Activated CD8-positive, alpha-beta memory T cell treated with anti-CD3 and anti-CD28 coated beads, Interleukin-2, amount 50 U/mL, for 1 hour (primary cell): ENCODE results near the gene ZW10.
"Not testable (repeated sequence)": the region's sequence is repeated elsewhere in the genome, so short reads cannot be mapped to it uniquely, and the experiment has no call there.

Experiments
- DNase-seq: peaks from one replicate; pipeline ENCODE4 v3.0.0-alpha.2; 2020; ENCODE audit errors: extremely low read depth

Gene ZW10

DNA sequence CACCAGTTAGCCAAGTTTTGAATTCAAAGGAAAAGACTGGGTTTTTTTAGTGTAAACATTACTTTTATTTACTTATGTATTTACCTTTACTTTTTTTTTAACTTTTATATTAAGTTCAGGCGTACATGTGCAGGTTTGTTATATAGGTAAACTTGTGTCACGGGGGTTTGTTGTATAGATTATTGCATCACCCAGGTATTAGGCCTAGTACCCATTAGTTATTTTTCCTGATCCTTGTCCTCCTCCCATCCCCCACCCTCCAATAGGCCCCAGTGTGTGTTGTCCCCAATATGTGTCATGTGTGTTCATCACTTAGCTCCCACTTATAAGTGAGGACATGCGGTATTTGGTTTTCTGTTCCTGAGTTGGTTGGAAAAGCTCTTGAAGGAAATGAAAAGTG, 20.6 kb downstream of the ZW10 start:
- DNase-seq, result no peak

DNA sequence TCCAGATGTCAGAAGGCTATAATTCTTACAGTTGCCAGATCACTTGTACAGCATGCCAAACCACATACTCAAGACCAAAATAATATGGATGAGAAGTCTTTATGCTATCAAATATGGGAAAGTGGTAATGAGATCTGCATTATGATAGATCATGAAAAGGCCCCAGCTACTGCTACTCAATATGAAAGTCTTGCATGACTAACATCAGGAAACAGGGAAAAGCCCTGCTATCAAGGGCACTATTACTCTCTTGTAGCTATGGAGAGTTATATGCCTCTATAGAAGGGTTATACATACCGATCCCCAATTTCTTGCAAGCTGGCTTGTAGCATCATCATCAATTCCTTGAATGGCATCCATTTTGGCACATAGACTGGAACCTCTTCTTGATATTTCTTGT, 37.2 kb downstream of the ZW10 start:
- DNase-seq, result no peak

DNA sequence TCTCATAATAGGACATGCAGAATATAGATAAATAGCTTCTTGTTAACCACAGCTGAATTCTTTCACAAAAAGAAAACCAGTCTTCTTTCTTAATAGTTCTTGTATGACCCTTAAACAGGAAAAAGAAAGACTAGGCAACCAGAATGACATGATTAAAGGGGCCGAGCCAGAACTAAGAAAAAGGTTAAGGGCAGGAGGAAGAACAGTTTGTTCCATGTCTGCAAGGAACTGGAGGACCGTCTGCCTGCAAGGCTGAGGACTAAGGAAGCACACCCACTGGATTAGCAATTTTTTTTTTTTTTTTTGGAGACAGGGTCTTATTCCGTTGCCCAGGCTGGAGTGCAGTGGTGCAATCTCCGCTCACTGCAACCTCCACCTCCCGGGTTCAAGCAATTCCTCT, 41.4 kb downstream of the ZW10 start:
- no peak for DNase-seq

DNA sequence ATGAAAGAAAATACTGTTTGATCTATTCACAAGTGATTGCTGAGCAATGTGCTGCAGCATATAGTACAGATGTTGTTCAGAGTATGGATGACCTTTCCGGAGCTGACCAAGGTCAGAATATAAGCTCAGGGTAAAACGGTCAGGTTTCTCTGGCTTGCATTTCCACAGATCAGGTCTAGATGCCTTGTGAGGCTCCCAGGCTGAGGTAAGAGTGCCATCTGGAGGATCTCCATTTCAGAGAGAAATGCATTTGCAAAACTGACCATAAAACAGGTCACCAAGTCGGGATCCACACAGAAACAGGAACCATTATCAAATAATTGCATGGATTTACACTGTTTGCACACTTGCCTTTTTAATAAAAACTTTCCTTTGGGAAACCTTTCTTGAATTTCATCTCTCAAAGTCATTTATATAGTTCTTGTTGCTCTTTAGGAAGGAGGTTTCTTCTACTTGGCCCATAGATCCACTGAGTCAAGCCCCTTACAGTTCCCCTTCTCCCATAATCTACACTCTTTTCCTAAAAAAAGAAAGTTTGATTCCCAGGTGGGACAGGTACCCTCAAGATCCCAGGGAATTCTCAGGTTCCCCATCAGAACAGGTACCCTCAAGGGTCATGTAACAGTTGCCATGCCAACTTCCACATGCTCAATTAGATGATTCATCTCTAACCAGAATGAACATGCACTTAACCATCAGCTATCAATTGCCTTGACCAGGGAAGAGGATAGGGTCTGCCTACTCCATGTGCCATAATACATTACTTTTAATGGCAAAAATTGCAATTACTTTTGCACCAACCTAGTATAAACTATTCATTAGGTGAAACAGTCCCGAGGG, 42.4 kb downstream of the ZW10 start:
- DNase-seq, result no peak

DNA sequence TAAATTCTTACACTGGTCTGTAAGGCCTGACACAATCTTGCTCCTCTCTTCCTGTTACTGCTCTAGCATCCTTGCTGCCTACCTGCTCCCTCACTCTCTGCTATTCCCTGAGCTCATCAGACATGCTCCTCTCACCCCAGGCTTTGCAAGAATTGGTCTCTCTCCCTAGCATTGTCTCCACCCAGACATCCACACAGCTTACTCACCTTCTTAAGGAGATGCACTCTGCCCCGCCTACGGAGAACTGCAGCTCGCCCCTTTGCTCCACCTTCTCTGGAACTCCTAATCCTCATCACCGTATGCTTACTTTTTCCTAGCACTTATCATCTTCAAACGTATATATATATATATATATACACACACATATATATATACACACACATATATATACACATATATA, 44.0 kb downstream of the ZW10 start:
- no peak for DNase-seq

DNA sequence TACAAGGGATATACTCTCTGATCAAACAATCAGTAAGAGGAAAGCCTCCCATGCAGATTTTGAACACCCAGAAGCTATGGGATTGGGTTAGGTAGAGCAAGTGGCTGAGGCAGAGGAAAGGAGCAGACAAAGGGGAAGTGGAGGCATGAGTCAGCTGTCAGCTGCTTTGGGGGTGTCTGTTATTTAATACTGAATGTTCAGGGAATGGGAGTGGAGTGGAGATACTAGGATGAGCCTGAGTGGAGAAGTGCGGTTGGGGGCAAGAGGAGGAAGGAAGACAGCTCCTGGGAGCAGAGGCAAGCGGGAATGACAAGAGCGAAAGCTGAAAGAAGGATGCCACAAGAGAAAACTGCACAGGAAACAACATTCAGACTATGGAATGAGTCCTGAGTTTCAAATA, 44.7 kb downstream of the ZW10 start:
- no peak for DNase-seq

DNA sequence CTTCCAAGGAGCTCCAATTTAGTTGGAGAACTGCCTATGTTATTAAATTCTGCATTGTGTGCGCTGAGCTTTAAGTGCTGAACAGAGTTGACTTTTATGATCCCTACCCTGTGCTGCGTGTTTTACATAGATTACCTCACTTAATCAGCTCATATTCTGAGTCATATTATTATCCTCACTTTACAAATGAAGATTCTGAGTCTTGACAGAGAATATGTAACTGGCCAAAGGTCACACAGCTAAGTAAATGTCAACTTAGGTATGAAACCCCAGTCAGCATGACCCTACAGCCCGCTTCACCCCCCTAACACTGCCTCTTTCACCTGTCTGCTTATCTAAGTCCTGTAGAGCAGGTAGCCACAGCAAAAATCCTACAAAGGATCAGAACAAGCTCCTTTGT, 47.6 kb downstream of the ZW10 start:
- no peak for DNase-seq

DNA sequence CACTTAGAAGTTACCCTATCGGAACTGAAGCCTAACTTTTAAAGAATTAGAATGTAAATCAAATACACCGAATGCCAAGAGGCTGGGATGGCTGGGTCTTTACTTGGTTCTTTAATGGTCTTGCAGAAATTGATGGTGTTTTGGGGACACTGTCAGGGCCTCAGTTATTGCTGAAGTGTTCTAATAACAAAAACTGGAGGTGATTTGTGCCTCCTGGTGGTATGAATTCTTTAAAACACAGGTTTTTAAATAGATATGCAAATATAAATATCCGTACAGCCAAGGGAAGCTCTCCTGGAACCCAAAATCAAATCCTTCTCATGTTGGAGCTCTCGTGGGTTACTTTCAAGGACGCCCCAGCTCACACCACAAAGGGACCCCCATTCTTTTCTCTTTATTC, 48.1 kb downstream of the ZW10 start:
- DNase-seq, result no peak

DNA sequence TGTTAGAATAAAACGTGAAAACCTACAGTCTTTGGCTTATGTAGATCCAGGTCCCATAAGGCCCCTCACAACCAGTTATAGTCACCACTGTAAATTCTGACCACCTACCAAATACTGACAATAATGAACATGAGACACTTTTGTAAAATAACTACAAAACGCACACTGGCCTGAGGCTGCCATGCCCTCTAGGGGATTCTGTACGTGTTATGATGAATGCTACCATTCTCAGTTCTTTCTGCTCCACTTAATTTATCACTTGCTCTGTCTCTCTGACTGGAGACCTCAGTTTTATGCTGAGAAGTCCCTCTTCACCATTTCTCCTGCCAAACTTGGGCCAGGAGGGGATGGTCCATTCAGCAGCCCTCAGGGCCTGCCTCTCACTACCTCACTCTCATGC, 48.7 kb downstream of the ZW10 start:
- DNase-seq, result no peak

DNA sequence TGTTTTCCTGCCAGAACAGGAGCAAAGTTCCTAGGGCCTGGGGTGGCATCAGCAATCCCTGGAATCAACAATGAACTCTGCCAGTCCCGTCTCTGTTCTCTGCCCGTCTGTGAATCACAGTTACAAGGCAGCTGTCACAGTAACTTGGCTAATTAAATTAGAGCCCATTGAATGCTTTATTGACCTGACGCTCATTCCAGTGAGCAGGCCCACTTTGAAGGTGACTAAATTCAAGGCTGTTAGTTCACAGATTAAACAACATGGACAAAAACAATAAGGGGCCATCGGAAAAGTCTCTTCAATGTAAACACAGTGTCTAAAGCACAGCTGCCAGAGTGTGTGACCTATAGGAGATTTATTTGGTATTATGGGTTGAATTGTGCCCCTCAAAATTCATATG, 49.7 kb downstream of the ZW10 start:
- no peak for DNase-seq

DNA sequence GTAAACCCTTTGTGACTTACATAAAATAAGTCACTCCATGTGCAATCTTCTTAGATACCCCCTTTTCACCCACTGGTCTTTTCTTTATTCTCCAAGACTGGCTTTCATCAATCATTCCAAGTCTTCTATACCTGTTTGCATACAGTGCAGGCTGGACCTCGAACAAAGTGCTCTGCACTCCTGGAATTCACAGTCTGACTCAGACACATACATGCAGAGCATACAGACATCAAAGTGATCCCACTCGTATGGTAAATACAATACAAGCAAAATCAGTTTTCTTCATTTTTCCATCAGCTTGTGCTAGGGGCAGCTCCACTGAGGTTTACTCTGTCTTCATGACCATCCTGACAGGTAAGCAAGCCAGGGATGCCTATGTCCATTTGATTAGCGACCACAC, 50.6 kb downstream of the ZW10 start:
- no peak for DNase-seq

DNA sequence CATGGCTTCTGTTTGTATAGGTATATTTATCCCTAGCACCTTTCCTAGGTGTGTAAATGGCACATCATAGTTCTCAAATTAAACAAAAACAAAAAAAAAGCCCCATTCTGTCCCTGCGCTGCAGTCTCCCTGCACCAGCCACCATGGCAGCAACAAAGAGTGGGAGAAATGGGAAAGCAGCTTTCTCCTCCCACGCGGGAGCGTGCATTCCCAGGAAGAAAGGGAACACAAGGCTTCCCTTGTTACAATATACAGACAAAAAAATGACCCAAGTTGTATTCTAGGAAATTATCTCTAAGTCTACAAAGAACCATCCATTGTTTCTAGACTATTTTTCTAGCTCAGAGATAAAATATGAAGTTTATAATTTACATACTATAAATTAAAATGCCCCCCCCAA, 51.3 kb downstream of the ZW10 start:
- DNase-seq, result no peak

DNA sequence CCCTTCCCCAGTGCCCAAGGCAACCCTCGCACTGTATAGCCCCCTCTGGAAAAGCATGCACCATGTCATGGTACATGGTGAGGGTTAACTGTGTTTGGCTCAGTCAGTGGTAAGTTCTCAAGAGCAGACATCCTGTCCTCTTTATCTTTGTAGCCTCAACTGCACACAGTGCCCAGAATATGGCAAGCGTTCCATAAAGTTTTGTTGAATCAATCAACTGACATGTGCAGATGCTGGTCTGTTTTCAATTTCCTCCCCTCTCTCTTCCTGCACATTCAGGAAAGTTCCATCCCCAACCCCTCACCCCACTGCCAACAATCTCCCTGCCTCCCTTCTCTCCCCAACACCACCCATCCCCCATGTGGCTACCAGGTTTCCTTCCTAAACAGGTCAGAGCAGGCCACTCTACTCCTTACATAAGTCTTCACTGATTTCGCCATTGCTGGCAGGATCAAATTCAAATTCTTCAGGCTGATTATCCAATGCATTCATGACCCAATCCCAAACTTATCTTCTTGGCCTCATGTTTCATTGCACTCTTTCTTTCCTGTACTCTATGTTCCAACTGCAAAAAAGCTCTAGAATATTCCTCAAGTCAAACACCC, 51.9 kb downstream of the ZW10 start:
- DNase-seq, result no peak

DNA sequence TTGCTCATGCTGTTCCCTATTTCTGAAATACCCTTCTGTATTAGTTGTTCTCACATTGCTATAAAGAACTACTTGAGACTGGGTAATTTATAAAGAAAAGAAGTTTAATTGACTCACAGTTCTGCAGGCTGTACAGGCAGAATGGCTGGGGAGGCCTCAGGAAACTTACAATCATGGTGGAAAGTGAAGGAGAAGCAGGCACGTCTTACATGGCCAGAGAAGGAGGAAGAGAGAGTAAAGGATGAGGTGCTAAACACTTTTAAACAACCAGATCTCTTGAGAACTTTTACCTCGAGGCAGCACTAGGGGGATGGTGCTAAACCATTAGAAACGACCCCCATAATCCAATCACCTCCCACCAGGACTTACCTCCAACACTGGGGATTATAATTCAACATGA, 53.0 kb downstream of the ZW10 start:
- DNase-seq, result not testable (repeated sequence)

DNA sequence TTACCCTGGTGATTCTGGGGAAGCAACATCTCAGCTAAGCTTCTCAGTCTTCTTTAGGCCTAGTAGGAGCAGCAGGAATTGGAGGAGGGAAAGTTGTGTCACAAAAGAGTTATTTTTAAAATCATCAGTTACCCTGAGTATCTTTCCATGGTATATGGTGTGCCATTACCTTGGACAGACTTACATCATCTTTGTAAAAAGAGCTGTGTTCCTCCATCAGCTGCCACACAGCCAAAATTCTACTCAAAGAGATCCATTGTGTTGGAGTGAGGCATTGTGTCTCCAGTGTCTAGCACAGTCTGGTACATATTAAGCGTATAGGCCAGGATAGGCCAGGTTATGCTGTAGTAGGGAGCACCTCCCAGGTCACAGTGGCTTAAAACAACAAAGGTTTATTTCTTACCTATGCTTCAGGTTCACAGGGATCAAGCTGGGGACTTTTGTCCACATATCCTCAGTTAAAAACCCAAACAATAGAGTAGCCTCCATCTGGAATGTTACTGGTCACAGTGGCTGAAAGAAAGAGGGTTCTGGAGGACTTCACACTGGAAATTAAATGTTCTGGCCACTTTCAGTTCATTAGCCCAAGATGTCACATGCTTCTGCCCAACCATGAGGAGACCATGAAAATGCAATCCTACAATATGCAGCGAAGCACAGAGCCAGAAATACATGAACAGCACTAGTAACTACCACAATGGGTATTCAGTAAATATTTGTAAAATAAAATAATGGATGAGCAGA, 57.4 kb downstream of the ZW10 start:
- no peak for DNase-seq

DNA sequence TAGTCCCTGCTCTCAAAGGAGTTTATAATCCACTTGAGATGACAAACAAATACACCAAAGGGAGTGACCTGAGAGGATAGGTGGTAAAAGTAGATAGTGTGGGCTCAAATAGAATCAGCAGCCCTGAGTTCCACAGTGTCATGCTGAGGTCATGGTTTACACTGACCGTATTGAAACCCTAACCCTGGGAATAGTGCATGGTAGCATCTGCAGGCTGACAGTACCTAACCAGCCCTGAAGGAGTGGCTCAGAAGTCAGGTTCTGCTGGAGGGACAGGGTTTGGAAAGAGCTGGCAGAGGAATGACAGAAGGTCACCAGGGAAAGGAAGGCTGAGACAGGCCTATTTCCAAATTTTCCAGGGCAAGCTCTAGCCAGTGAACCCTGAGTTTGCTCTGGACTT, 58.2 kb downstream of the ZW10 start:
- no peak for DNase-seq

DNA sequence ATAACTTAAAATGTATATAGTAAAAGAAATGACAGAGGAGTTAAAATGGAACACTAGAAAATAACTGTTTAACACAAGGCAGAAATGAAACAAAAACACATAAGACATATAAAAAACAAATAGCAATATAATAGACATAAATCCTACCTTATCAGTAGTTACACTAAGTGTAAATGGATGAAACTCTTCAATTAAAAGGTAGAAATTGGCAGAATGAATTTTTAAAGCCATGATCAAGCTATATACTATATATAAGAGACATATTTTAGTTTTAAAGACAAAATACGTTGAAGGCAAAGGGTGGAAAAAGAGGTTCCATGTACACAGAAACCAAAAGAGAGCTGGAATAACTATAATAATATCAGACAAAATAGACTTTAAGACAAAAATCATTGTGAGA, 62.5 kb downstream of the ZW10 start:
- DNase-seq, result no peak

DNA sequence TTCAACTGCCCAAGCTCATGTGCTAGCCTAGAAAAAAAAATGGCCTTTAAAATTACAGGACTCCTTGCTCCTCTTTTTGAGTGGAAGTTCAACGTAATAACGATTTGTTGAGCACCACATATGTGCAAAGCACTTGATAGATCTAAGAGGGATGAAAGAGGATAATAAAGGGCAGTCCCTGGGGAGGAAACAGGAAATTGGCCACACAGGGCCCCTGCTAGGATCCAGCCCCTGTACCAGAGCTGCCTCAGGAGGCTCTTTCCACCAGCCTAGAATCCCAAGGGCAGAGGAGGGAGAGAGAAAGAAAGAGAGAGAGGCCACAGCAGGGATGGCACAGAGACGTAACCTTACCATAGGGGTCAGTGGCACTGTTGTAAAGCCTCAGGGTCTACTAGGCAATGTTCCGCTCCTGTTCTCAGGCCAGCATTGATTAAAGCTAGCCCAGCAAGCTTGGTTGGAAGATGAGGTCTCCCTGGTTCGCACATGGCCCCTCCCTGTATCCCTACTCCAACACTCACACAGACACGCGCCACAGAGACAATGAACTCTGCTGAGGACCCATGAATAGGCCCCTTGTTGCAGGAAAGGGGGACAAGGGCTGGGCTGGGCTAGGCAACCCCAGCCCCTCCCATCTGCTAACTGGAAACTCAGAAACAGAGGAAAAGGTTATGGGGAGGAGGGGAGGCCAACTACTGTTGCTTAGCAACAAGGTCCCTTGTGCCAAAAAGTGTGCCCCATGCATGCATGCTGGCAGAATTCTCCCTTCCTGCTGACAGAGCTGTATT, 67.4 kb downstream of the ZW10 start, which contains the start of gene TMPRSS5:
TSS of gene TMPRSS5 (minus strand) at position 438 of the 785 bp plus-strand sequence. CDS start at position 354, 84 bp downstream.
- DNase-seq, result no peak

DNA sequence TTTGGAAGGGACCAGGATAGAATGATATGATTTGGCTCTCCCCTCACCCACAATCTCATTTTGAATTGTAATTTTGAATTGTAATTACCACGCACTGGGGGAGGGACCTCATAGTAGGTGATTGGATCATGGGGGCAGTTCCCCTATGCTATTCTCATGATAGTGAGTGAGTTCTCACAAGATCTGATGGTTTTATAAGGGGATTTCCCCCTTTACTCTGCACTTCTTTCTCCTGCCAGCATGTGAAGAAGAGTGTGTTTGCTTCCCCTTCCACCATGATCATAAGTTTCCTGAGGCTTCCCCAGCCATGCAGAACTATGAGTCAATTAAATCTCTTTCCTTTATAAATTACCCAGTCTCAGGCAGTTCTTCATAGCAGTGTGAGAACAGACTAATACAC, 69.9 kb downstream of the ZW10 start:
- DNase-seq, result not testable (repeated sequence)

DNA sequence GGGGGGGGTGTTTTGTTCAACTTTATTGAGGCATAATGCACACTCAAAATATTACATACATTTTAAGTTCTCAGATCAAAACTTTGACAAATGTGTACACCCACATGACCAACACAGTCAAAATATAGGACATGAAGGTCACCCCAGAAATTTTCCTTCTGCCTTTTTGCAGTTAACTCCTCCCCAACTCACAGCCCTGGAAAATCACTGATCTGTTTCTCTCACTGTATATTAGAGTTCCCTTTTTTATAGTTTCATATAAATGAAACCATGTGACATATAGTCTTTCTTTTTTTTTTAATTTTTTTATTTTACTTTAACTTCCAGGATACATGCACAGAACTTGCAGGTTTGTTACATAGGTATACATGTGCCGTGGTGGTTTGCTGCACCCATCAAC, 72.0 kb downstream of the ZW10 start:
- no peak for DNase-seq

DNA sequence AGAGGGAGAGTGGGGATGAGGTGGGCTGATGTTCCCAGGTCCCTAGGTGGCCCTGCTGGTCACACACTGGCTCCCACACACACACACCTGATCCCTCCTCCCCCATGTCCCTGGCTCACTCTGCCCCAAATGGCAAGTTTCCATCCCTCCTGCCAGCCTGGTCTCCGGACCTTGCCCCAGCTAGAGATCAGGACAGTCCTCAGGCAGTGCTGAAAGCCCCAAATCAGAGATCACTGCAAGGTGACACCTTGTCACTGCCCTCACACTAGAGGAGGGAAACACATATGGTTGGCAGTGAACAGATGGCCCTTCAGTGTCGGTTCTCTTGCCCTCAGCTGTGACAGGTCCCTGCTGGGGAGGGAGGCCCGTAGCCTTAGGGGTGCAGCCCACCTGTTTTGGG, 75.0 kb downstream of the ZW10 start:
- DNase-seq, result no peak

DNA sequence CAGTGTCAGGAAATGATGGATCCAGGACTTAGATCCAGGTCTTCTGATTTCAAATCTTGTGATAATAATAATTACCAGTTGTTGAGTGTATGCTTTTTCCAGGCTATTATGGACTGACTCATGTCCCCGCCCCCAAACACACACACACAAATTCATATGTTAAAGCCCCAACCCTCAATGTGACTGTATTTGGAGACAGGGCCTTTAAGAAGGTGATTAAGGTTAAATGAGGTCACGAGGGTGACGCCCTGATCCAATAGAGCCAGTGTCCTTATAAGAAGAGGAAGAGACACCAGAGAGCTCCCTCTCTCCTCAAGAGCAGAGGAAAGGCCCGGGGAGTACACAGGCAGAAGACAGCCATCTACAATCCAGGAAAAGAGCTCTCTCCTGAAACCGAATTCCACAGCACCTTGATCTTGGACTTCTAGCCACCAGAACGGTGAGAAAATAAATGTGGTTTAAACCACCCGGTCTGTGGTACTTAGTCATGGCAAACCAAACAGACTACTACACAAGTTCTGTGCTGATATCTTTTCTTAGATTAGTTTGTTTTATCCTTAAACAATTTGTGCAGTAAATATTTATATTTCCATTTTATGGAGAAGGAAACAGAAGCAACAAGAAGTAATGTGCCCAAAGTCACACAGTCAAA, 75.6 kb downstream of the ZW10 start:
- DNase-seq, result no peak
